HL-60 (cell line): ENCODE results near the gene NOXA1.

Experiments
- DNase-seq, 2 experiments: peaks; one replicate each; pipeline ENCODE4 v3.0.0-alpha.2; 2010 to 2020; ENCODE audit warnings: low read depth in 1 of 2, low spot score in 1 of 2
- H3K27ac ChIP-seq: fragments of 250-450 bp; sonication (Bioruptor Pico); replicated peaks from 2 replicates; pipeline ENCODE4 v1.5.1; 2020; ENCODE audit warnings: mild to moderate bottlenecking, moderate library complexity
- H3K27me3 ChIP-seq: fragments of 250-450 bp; sonication (Bioruptor Pico); 2 replicates; pipeline ENCODE4 v1.5.1; 2021; ENCODE audit warnings: mild to moderate bottlenecking, moderate library complexity; ENCODE audit not compliant: insufficient read depth, poor library complexity, severe bottlenecking
- H3K4me3 ChIP-seq: replicated peaks from 2 replicates; pipeline ENCODE4 v1.5.1; 2011; ENCODE audit warnings: mild to moderate bottlenecking, control low read depth, low read length; ENCODE audit not compliant: insufficient read depth
- CTCF ChIP-seq: IDR thresholded peaks from one replicate; pipeline ENCODE4 v1.5.1; 2011; ENCODE audit warnings: low read length, control low read depth, inconsistent platforms; ENCODE audit not compliant: insufficient read depth
- GABPA ChIP-seq: IDR thresholded peaks from 2 replicates; pipeline ENCODE4 v1.6.1; 2012; ENCODE audit warnings: low read depth
- POLR2AphosphoS5 ChIP-seq: IDR thresholded peaks from 2 replicates; pipeline ENCODE4 v1.6.1; 2012; ENCODE audit warnings: low read depth
- REST ChIP-seq: IDR thresholded peaks from 2 replicates; pipeline ENCODE4 v1.6.1; 2012; ENCODE audit warnings: low read depth; ENCODE audit not compliant: insufficient replicate concordance
- SPI1 ChIP-seq: IDR thresholded peaks from 2 replicates; pipeline ENCODE4 v1.6.1; 2012; ENCODE audit warnings: low read depth, mild to moderate bottlenecking, borderline replicate concordance

Gene NOXA1

GRCh38 chr9:137459601-137460362, 36.6 kb downstream of the NOXA1 start:
- H3K4me3 ChIP-seq: peak overlapping the region; percentile 32
- H3K27me3 ChIP-seq: no peaks in the 10 kb centered on the region
- no peak for TF ChIP-seq POLR2AphosphoS5
- no peak for TF ChIP-seq SPI1
- no peak for TF ChIP-seq GABPA
- no peak for TF ChIP-seq REST
- TF ChIP-seq CTCF: no peak
- peak overlapping the region; percentile 73 for H3K27ac ChIP-seq
- DNase-seq: no peak

- no peak overlapping the region for H3K27ac ChIP-seq
- TF ChIP-seq SPI1: no peak
- no peak for TF ChIP-seq GABPA
- TF ChIP-seq CTCF: no peak
- no peak for TF ChIP-seq REST
- H3K27me3 ChIP-seq: no peaks in the 10 kb centered on the region
- DNase-seq: no peak
- H3K4me3 ChIP-seq: no peak overlapping the region
Observed at GRCh38 chr9:137460363-137461315, 37.4 kb downstream of the NOXA1 start.

DNA sequence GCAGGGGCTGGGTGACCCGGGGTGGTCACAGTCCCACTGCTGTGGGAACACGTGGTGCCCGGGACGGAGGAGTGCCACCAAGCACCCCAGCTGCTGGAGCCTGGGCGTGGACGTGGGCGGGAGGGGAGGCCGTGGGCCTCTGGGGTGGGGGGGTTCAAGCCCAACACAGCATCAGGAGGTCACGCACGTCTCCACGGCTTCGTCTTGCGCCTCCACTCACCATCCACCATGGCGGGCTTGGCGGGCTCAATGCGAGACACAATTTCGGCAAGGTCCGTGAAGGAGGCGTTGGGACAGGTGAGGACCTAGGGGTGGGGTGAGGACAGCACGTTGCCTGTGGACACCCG, 38.1 kb downstream of the NOXA1 start:
- DNase-seq: no peak
- H3K4me3 ChIP-seq: no peak overlapping the region
- no peak for TF ChIP-seq SPI1
- H3K27me3 ChIP-seq: no peaks in the 10 kb centered on the region
- no peak overlapping the region for H3K27ac ChIP-seq

DNA sequence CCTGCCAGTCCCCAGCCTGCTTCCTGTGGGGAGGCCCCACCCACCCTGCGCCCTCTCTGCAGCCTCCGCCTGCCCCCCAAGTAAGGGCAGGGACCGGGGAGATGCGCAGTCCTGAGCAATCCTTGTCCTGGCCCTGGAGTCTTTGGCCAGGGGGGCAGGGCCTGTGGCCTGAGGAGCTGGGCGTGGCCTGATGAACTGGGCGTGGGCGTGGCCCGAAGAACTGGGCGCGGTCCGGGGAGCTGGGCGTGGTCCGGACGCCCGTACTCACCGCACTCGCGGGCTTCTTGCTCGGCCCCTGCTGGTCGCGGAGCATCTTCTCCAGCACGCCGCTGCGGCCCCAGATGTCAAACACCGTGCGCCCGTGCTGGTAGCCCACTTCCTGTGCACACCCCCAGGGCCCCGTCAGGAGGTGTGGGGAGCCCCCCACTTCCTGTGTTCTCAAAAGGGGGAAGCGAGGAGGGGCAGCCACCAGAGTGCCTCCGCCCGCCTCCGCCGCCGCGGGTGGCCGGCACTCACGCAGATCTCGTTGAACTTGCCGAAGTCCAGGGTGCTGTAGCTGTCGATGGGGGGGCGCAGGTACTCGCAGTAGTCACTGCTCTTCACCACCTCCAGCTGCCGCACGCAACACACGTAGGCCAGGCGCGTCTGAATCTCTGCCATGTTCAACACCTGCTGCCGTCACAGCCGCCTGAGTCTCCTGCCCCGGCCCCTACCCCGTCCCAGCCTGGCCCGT, 38.6 kb downstream of the NOXA1 start:
- peak; percentile 49; the same call in 1 of the 2 replicates for TF ChIP-seq SPI1
- no peak for TF ChIP-seq GABPA
- TF ChIP-seq REST: no peak
- no peak for TF ChIP-seq POLR2AphosphoS5
- TF ChIP-seq CTCF: peak; percentile 2
- peak overlapping the region; percentile 27 for H3K4me3 ChIP-seq
- H3K27me3 ChIP-seq: no peaks in the 10 kb centered on the region
- no peak overlapping the region for H3K27ac ChIP-seq
- DNase-seq: peak; percentile 74 to 86
